Anterior cingulate cortex (tissue), 58 donors: Measurements from ENCODE around the gene TBCD.

Experiments
- DNase-seq, 58 donors: peaks; one replicate each; lab custom pipeline; 2025; lab: John Stamatoyannopoulos, UW

TBCD gene

GRCh38 chr17:82911822-82912221 lies 160.0 kb downstream of the TBCD start:
- DNase-seq: peak in 2 of 58 donors; percentile 5 to 21

GRCh38 chr17:82912484-82913089 lies 160.7 kb downstream of the TBCD start:
- DNase-seq: peak in 3 of 58 donors; percentile 5 to 38 (median 22)

GRCh38 chr17:82913304-82914043 lies 161.6 kb downstream of the TBCD start:
- DNase-seq: no peak

GRCh38 chr17:82914375-82914774 lies 162.5 kb downstream of the TBCD start:
- DNase-seq: no peak

GRCh38 chr17:82915010-82915756 lies 163.3 kb downstream of the TBCD start:
- no peak for DNase-seq

- DNase-seq: no peak
Measured at GRCh38 chr17:82915757-82916027, 163.8 kb downstream of the TBCD start.

- no peak for DNase-seq
Measured at GRCh38 chr17:82917699-82918345, 166.0 kb downstream of the TBCD start.

GRCh38 chr17:82918508-82918907 lies 166.6 kb downstream of the TBCD start:
- no peak for DNase-seq

- peak in 47 of 58 donors; percentile 14 to 82 (median 50) for DNase-seq
Measured at GRCh38 chr17:82920150-82920549, 168.3 kb downstream of the TBCD start.

- DNase-seq: no peak
Measured at GRCh38 chr17:82920715-82921114, 168.8 kb downstream of the TBCD start.

GRCh38 chr17:82921426-82921825 lies 169.6 kb downstream of the TBCD start:
- DNase-seq: peak in 8 of 58 donors; percentile 14 to 33 (median 18)

GRCh38 chr17:82922646-82923045 lies 170.8 kb downstream of the TBCD start:
- DNase-seq: no peak

GRCh38 chr17:82923366-82924113 lies 171.7 kb downstream of the TBCD start:
- no peak for DNase-seq

- no peak for DNase-seq
Measured at GRCh38 chr17:82924214-82924613, 172.3 kb downstream of the TBCD start.

- no peak for DNase-seq
Measured at GRCh38 chr17:82924812-82925211, 172.9 kb downstream of the TBCD start.

- no peak for DNase-seq
Measured at GRCh38 chr17:82925336-82925735, 173.5 kb downstream of the TBCD start.

GRCh38 chr17:82926081-82926480 lies 174.2 kb downstream of the TBCD start:
- DNase-seq: no peak

- no peak for DNase-seq
Measured at GRCh38 chr17:82926716-82927115, 174.9 kb downstream of the TBCD start.

- no peak for DNase-seq
Measured at GRCh38 chr17:82927311-82927660, 175.4 kb downstream of the TBCD start.
